Ovary (tissue), 9 donors: ENCODE data around the gene KCNB1. TPM values are rescaled to one million over a fixed set of nuclear protein-coding genes. Genes with fewer than 3 reads are reported as not detected.

Experiments used
- DNase-seq, 5 donors: peaks; one replicate each; pipeline ENCODE4 v3.0.0-alpha.2; 2019 to 2020
- H3K27ac ChIP-seq, 2 donors: fragments of 200-600 bp; one replicate each; pipeline versions ENCODE4 v1.5.1 to v1.8.0; 2019 to 2022
- H3K27me3 ChIP-seq: fragments of 200-600 bp; one replicate; pipeline ENCODE4 v1.8.0; 2022
- H3K36me3 ChIP-seq: fragments of 200-600 bp; sonication (generic); one replicate; pipeline ENCODE4 v1.5.1; 2019
- H3K4me1 ChIP-seq: one replicate; pipeline ENCODE4 v1.8.1; 2013; ENCODE audit warnings: mild to moderate bottlenecking, moderate library complexity; ENCODE audit not compliant: insufficient read depth
- H3K4me3 ChIP-seq: fragments of 200-600 bp; sonication (generic); one replicate; pipeline ENCODE4 v1.5.1; 2017
- H3K9me3 ChIP-seq, 2 donors: fragments of 200-600 bp in 1 of 2; sonication (generic) in 1 of 2; one replicate each; pipeline versions ENCODE4 v1.5.1 to v1.8.1; 2013 to 2019; ENCODE audit warnings: mild to moderate bottlenecking in 1 of 2, moderate library complexity in 1 of 2
- EP300 ChIP-seq: sonication (generic); formaldehyde crosslinking; IDR thresholded peaks from one replicate; pipeline ENCODE4 v1.6.1; 2017; ENCODE audit warnings: antibody characterized with exemption
- POLR2A ChIP-seq: fragments of 450-650 bp; IDR thresholded peaks from one replicate; pipeline ENCODE4 v1.6.1; 2017; ENCODE audit warnings: antibody characterized with exemption, mild to moderate bottlenecking, moderate library complexity
- WGBS, 3 donors: extraction: QIAGEN DNeasy Blood & Tissue Kit in 1 of 3; methylation state at CpG; one replicate each; pipeline versions ENCODE4 v1.1.5 to v1.1.7; 2013 to 2017; 5-methylcytosine and 5-hydroxymethylcytosine counted together
- intact Hi-C, 4 donors: fragments of 100-400 bp; cut with DNase I; formaldehyde crosslinking; loops; one replicate each; pipeline versions ENCODE4 v1.11.0 to v1.15.1; 2022 to 2023
- polyA plus RNA-seq, 2 donors: library from polyadenylated mRNA; stranded (reverse); fragments of 200-250 nt in 1 of 2; fragments of 350-450 nt in 1 of 2; fragmentation: Illumina TruSeq in 1 of 2; extraction: RNeasy Lipid Tissue Mini Kit (QIAGEN cat#74804) in 1 of 2; gene quantifications; one replicate each; pipeline ENCODE4 v1.2.3, GENCODE V29; 2013 to 2014
- total RNA-seq, 7 donors: library from RNA; depleted of rRNA in 2 of 7; stranded (reverse); fragments of >200 nt in 2 of 7; fragmentation: NEBNext Ultra II Directional in 3 of 7; extraction: Animal tissue kit (Norgen Biotek cat#: 25700) in 3 of 7; gene quantifications; one replicate each; pipeline versions ENCODE4 v1.1.0 to v1.2.4, GENCODE V29; 2016 to 2023
- TF ChIP-seq, protein P1 (sequence below), 3 donors: fragments of 450-650 bp in 2 of 3; fragments of 200-600 bp in 1 of 3; IDR thresholded peaks; one replicate each; pipeline versions ENCODE4 v1.5.1 to v1.8.0; 2016 to 2022; ENCODE audit warnings: antibody characterized with exemption in 3 of 3, mild to moderate bottlenecking in 1 of 3
- donor health status: DM: no; HTN: no; CAD: no; lungs with moderate emphysema.
- donor health status: DM: no; HTN: no; CAD: no.
- donor health status: Bipolar disorder and iron deficiency.
- donor health status: DM: yes; HTN: yes; CAD: no.
- donor health status: DM: no; HTN: no; CAD: no.
- donor health status: DM: yes; HTN: yes; CAD: no.

The KCNB1 gene
- total and polyA plus RNA-seq, 9 donors: 0.12 to 5.4 (median 1.3) TPM

GRCh38 chr20:49356676-49357075 is 125.8 kb downstream of the KCNB1 start:
- no peaks in the 10 kb centered on the region for H3K36me3 ChIP-seq
- H3K27ac ChIP-seq: no peak overlapping the region
- WGBS, 3 donors: 68 to 85% (median 72%) methylated on average over 3 of the region's 3 CpGs
- TF ChIP-seq, protein P1, sequence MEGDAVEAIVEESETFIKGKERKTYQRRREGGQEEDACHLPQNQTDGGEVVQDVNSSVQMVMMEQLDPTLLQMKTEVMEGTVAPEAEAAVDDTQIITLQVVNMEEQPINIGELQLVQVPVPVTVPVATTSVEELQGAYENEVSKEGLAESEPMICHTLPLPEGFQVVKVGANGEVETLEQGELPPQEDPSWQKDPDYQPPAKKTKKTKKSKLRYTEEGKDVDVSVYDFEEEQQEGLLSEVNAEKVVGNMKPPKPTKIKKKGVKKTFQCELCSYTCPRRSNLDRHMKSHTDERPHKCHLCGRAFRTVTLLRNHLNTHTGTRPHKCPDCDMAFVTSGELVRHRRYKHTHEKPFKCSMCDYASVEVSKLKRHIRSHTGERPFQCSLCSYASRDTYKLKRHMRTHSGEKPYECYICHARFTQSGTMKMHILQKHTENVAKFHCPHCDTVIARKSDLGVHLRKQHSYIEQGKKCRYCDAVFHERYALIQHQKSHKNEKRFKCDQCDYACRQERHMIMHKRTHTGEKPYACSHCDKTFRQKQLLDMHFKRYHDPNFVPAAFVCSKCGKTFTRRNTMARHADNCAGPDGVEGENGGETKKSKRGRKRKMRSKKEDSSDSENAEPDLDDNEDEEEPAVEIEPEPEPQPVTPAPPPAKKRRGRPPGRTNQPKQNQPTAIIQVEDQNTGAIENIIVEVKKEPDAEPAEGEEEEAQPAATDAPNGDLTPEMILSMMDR (IDR thresholded peaks at IDR 0.05): no peak
- TF ChIP-seq EP300 (no peak), POLR2A (no peak)
- no peaks in the 10 kb centered on the region for H3K9me3 ChIP-seq
- no peaks in the 10 kb centered on the region for H3K27me3 ChIP-seq
- intact Hi-C loops: no loop called here
- H3K4me1 ChIP-seq: no peaks in the 10 kb centered on the region
- no peak for DNase-seq
- no peak overlapping the region for H3K4me3 ChIP-seq

- intact Hi-C loops: no loop called here
- no peak overlapping the region for H3K4me3 ChIP-seq
- H3K27me3 ChIP-seq: no peaks in the 10 kb centered on the region
- 92 to 97% (median 94%) methylated on average over 4 of the region's 4 CpGs for WGBS, 3 donors
- H3K9me3 ChIP-seq: no peaks in the 10 kb centered on the region
- DNase-seq: no peak
- no peak overlapping the region for H3K27ac ChIP-seq
- TF ChIP-seq POLR2A (no peak), EP300 (no peak)
- TF ChIP-seq, protein P1 (IDR thresholded peaks at IDR 0.05): no peak
- no peaks in the 10 kb centered on the region for H3K36me3 ChIP-seq
- H3K4me1 ChIP-seq: no peaks in the 10 kb centered on the region
These were observed 127.8 kb downstream of the KCNB1 start for GRCh38 chr20:49354673-49355072.

DNA sequence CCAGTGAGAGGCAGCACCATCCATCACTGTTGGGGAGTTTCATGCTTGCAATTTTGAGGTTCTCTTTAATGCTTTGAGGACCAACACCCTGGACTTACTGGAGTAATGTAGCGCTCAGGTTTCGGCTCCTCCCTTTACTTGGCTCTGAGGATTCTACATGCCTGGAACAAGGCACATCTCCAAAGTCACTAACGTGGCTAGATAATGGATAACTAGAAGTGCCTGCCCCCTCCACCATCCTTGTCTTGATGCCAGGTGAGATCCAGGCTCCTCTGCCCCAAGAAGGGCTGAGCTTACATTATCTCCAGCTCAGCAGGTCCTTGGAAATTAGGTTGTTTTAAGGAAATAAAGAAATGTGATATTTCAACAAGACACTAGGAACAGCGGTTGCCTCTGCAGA is 129.1 kb downstream of the KCNB1 start:
- Histone ChIP-seq H3K27ac (no peak overlapping the region), H3K4me1 (no peaks in the 10 kb centered on the region), H3K36me3 (no peaks in the 10 kb centered on the region), H3K9me3 (no peaks in the 10 kb centered on the region), H3K4me3 (no peak overlapping the region), H3K27me3 (no peaks in the 10 kb centered on the region)
- intact Hi-C loops: no loop called here
- no peak for DNase-seq
- 53 to 66% (median 60%) methylated on average over 4 of the region's 4 CpGs for WGBS, 3 donors
- TF ChIP-seq, protein P1 (IDR thresholded peaks at IDR 0.05): no peak
- TF ChIP-seq EP300: no peak
- TF ChIP-seq POLR2A: no peak

- WGBS, 3 donors: 36 to 51% (median 47%) methylated on average over 4 of the region's 4 CpGs
- DNase-seq: no peak
- Histone ChIP-seq H3K36me3 (no peaks in the 10 kb centered on the region), H3K27ac (no peak overlapping the region), H3K4me1 (no peaks in the 10 kb centered on the region), H3K9me3 (no peaks in the 10 kb centered on the region), H3K27me3 (no peaks in the 10 kb centered on the region), H3K4me3 (no peak overlapping the region)
- TF ChIP-seq POLR2A (no peak), EP300 (no peak)
- TF ChIP-seq, protein P1 (IDR thresholded peaks at IDR 0.05): no peak
- intact Hi-C loops: no loop called here
These were observed 129.7 kb downstream of the KCNB1 start for GRCh38 chr20:49352751-49353150.

DNA sequence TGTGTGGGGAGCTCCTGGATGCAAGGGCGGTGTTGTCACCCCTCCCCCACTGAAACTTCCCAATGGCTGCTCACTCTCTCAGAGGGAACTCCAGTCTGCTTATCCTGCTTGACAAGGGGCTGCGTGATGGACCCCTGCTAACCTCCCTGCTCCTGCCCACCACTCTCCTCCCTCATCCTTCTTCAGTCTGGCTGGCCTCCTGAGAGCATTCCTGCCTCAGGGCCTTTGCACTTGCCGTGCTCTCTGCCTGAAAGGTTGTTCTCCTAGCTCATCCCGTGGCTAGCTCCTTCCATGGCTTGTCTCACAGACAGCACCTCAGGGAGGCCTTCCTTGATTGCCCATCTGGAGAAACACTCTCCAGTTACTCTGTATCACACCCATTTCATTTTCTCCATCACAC is 130.7 kb downstream of the KCNB1 start:
- H3K9me3 ChIP-seq: no peaks in the 10 kb centered on the region
- no peak overlapping the region for H3K4me3 ChIP-seq
- intact Hi-C loops: no loop called here
- no peaks in the 10 kb centered on the region for H3K27me3 ChIP-seq
- TF ChIP-seq, protein P1 (IDR thresholded peaks at IDR 0.05): no peak
- TF ChIP-seq EP300 (no peak), POLR2A (no peak)
- H3K36me3 ChIP-seq: no peaks in the 10 kb centered on the region
- 81 to 85% (median 83%) methylated on average over 4 of the region's 4 CpGs for WGBS, 3 donors
- no peak overlapping the region for H3K27ac ChIP-seq
- DNase-seq: no peak
- H3K4me1 ChIP-seq: no peaks in the 10 kb centered on the region
